H1 (cell line): ENCODE results near the gene ME1.

ENCODE experiments used
- EP300 ChIP-seq, 2 experiments: IDR thresholded peaks; 1 replicate in 1 of 2; 2 replicates in 1 of 2; pipeline ENCODE4 v1.6.1; 2011 to 2012; ENCODE audit warnings: low read depth in 2 of 2, low read length in 2 of 2, mild to moderate bottlenecking in 2 of 2, borderline replicate concordance in 1 of 2, inconsistent platforms in 1 of 2, moderate library complexity in 1 of 2
- HDAC6 ChIP-seq: IDR thresholded peaks from one replicate; pipeline ENCODE4 v1.7.1; 2012; ENCODE audit warnings: low read depth, mild to moderate bottlenecking, inconsistent platforms, low read length, moderate library complexity
- JUND ChIP-seq: IDR thresholded peaks from 2 replicates; pipeline ENCODE4 v1.6.1; 2011; ENCODE audit warnings: mild to moderate bottlenecking, improper control_type of control experiment, low read length
- MAFK ChIP-seq: IDR thresholded peaks from 2 replicates; pipeline ENCODE4 v1.6.1; 2012; ENCODE audit warnings: low read depth, mild to moderate bottlenecking, improper control_type of control experiment, low read length
- POLR2A ChIP-seq, 2 experiments: IDR thresholded peaks; 1 replicate in 1 of 2; 2 replicates in 1 of 2; pipeline ENCODE4 v1.6.1; 2011; ENCODE audit warnings: low read depth in 2 of 2, low read length in 2 of 2, mild to moderate bottlenecking in 2 of 2; ENCODE audit errors: control extremely low read depth in 1 of 2
- RAD21 ChIP-seq, 2 experiments: IDR thresholded peaks in 1 of 2; conservative IDR thresholded peaks in 1 of 2; 2 replicates each; pipeline ENCODE4 v1.6.1; 2011; ENCODE audit warnings: low read depth in 2 of 2, low read length in 2 of 2, improper control_type of control experiment in 1 of 2, inconsistent platforms in 1 of 2, mild to moderate bottlenecking in 1 of 2, moderate library complexity in 1 of 2
- TF ChIP-seq, protein P1 (sequence below): IDR thresholded peaks from 2 replicates; pipeline ENCODE4 v1.6.1; 2012; ENCODE audit warnings: low read length, inconsistent platforms
- TF ChIP-seq, protein P2 (sequence below), 3 experiments: IDR thresholded peaks; 1 replicate in 2 of 3; 2 replicates in 1 of 3; pipeline versions ENCODE4 v1.5.1 to v1.6.1; 2011; ENCODE audit warnings: low read length in 3 of 3, mild to moderate bottlenecking in 3 of 3, inconsistent platforms in 2 of 3, low read depth in 1 of 3, moderate library complexity in 1 of 3; ENCODE audit not compliant: insufficient read depth in 1 of 3; ENCODE audit errors: control extremely low read depth in 1 of 3

DNA sequence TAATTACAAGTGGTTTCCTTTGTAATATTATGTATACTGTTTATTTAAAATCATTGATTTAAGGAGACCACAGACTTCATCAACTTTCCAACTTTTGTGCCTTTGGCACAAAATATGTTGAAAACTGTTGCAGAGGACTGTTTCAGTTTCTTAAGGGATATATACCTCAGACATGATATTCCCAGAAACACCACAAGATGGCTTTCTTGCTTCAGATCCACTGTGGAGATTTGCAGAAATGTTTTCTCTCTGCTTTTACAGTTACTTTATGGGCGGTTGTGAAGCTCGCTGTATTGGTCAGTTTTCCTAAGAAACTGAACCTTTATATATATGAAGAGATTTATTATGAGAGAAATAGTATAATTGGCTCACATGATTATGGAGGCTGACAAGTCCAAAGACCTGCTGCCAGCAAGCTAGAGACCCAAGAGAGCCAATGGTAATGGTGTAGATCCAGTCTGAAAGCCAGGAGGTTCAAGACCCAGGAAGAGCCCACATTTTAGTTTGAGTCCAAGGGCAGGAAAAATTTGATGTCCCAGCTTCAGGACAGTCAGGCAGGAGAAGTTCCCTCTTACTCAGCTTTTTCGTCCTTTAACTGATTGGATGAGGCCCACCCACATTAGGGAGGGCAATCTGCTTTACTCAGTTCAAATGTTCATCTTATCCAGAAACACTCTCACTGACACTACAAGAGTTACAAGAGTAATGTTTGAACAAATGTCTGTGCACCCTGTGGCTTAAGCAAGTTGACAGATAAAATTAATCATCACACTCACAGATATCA is 12.8 kb downstream of the ME1 start:
- TF ChIP-seq, protein P1, sequence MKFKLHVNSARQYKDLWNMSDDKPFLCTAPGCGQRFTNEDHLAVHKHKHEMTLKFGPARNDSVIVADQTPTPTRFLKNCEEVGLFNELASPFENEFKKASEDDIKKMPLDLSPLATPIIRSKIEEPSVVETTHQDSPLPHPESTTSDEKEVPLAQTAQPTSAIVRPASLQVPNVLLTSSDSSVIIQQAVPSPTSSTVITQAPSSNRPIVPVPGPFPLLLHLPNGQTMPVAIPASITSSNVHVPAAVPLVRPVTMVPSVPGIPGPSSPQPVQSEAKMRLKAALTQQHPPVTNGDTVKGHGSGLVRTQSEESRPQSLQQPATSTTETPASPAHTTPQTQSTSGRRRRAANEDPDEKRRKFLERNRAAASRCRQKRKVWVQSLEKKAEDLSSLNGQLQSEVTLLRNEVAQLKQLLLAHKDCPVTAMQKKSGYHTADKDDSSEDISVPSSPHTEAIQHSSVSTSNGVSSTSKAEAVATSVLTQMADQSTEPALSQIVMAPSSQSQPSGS = no peak
- TF ChIP-seq, protein P2, sequence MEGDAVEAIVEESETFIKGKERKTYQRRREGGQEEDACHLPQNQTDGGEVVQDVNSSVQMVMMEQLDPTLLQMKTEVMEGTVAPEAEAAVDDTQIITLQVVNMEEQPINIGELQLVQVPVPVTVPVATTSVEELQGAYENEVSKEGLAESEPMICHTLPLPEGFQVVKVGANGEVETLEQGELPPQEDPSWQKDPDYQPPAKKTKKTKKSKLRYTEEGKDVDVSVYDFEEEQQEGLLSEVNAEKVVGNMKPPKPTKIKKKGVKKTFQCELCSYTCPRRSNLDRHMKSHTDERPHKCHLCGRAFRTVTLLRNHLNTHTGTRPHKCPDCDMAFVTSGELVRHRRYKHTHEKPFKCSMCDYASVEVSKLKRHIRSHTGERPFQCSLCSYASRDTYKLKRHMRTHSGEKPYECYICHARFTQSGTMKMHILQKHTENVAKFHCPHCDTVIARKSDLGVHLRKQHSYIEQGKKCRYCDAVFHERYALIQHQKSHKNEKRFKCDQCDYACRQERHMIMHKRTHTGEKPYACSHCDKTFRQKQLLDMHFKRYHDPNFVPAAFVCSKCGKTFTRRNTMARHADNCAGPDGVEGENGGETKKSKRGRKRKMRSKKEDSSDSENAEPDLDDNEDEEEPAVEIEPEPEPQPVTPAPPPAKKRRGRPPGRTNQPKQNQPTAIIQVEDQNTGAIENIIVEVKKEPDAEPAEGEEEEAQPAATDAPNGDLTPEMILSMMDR (IDR thresholded peaks at IDR 0.05; ENCODE audit: control extremely low read depth in 1 of 3, insufficient read depth in 1 of 3, low read depth in 1 of 3, low read length in 3 of 3) = peak in 2 of 3 experiments; percentile 46 to 59; a peak in 3 of 4 replicates
- TF ChIP-seq EP300 (IDR thresholded peaks at IDR 0.05; ENCODE audit: borderline replicate concordance in 1 of 2, low read depth in 2 of 2, low read length in 2 of 2) (no peak), HDAC6 (no peak), JUND (no peak), MAFK (no peak), POLR2A (IDR thresholded peaks at IDR 0.05; ENCODE audit: control extremely low read depth in 1 of 2, low read depth in 2 of 2, low read length in 2 of 2) (no peak), RAD21 (IDR thresholded peaks at IDR 0.05 in 1 of 2, conservative IDR thresholded peaks at IDR 0.05 in 1 of 2; ENCODE audit: low read depth in 2 of 2, low read length in 2 of 2) (peak; percentile 71 to 75)
